ENCODE measurements around the gene GXYLT1.
A peak's percentile ranks its signal among the peaks of the same experiment; 100 is the strongest.

Gene GXYLT1

GRCh38 chr12:42143452-42144157, 1.1 kb downstream of the GXYLT1 start:
- DNase-seq (ENCODE audit: insufficient read length) (no peak), FAIRE-seq (peak; percentile 24)
- TF ChIP-seq POLR2AphosphoS5 (IDR thresholded peaks at IDR 0.05; ENCODE audit: low read depth, low read length) = no peak
- no peak for TF ChIP-seq POLR2A (IDR thresholded peaks at IDR 0.05; ENCODE audit: low read depth, low read length)
- no peak for TF ChIP-seq TAF1 (IDR thresholded peaks at IDR 0.05; ENCODE audit: borderline replicate concordance, low read depth, low read length)

- no peak for FAIRE-seq
- no peak for DNase-seq (ENCODE audit: insufficient read length)
- TF ChIP-seq TAF1 (IDR thresholded peaks at IDR 0.05; ENCODE audit: borderline replicate concordance, low read depth, low read length) (no peak), POLR2AphosphoS5 (IDR thresholded peaks at IDR 0.05; ENCODE audit: low read depth, low read length) (no peak), POLR2A (IDR thresholded peaks at IDR 0.05; ENCODE audit: low read depth, low read length) (no peak)
These were observed 2.6 kb downstream of the GXYLT1 start for GRCh38 chr12:42141981-42142606.

GRCh38 chr12:42140901-42141300, 3.8 kb downstream of the GXYLT1 start:
- FAIRE-seq = no peak
- DNase-seq (ENCODE audit: insufficient read length) = no peak

GRCh38 chr12:42135259-42135814, 9.3 kb downstream of the GXYLT1 start:
- FAIRE-seq = no peak
- TF ChIP-seq POLR2A (IDR thresholded peaks at IDR 0.05; ENCODE audit: low read depth, low read length) (no peak), TAF1 (IDR thresholded peaks at IDR 0.05; ENCODE audit: borderline replicate concordance, low read depth, low read length) (no peak), POLR2AphosphoS5 (IDR thresholded peaks at IDR 0.05; ENCODE audit: low read depth, low read length) (no peak)
- DNase-seq (ENCODE audit: insufficient read length) = no peak

More at GRCh38 chr12:42140901-42141300, 3.8 kb downstream of the GXYLT1 start:
- TF ChIP-seq POLR2AphosphoS5 (IDR thresholded peaks at IDR 0.05; ENCODE audit: low read depth, low read length) = no peak
- TF ChIP-seq POLR2A (IDR thresholded peaks at IDR 0.05; ENCODE audit: low read depth, low read length) = no peak
- no peak for TF ChIP-seq TAF1 (IDR thresholded peaks at IDR 0.05; ENCODE audit: borderline replicate concordance, low read depth, low read length)

GRCh38 chr12:42130672-42131402, 13.8 kb downstream of the GXYLT1 start:
- TF ChIP-seq TAF1 (IDR thresholded peaks at IDR 0.05; ENCODE audit: borderline replicate concordance, low read depth, low read length) (no peak), POLR2A (IDR thresholded peaks at IDR 0.05; ENCODE audit: low read depth, low read length) (no peak), POLR2AphosphoS5 (IDR thresholded peaks at IDR 0.05; ENCODE audit: low read depth, low read length) (no peak)
- FAIRE-seq (no peak), DNase-seq (ENCODE audit: insufficient read length) (no peak)

- DNase-seq (ENCODE audit: insufficient read length) (no peak), FAIRE-seq (no peak)
- TF ChIP-seq POLR2A (IDR thresholded peaks at IDR 0.05; ENCODE audit: low read depth, low read length) (no peak), POLR2AphosphoS5 (IDR thresholded peaks at IDR 0.05; ENCODE audit: low read depth, low read length) (no peak), TAF1 (IDR thresholded peaks at IDR 0.05; ENCODE audit: borderline replicate concordance, low read depth, low read length) (no peak)
These were observed 15.0 kb downstream of the GXYLT1 start for GRCh38 chr12:42129595-42130204.

- DNase-seq (ENCODE audit: insufficient read length) (no peak), FAIRE-seq (no peak)
- TF ChIP-seq TAF1 (IDR thresholded peaks at IDR 0.05; ENCODE audit: borderline replicate concordance, low read depth, low read length) (no peak), POLR2AphosphoS5 (IDR thresholded peaks at IDR 0.05; ENCODE audit: low read depth, low read length) (no peak), POLR2A (IDR thresholded peaks at IDR 0.05; ENCODE audit: low read depth, low read length) (no peak)
These were observed 15.8 kb downstream of the GXYLT1 start for GRCh38 chr12:42128888-42129287.

- no peak for DNase-seq (ENCODE audit: insufficient read length)
- FAIRE-seq = no peak
- TF ChIP-seq POLR2AphosphoS5 (IDR thresholded peaks at IDR 0.05; ENCODE audit: low read depth, low read length) (no peak), POLR2A (IDR thresholded peaks at IDR 0.05; ENCODE audit: low read depth, low read length) (no peak)
These were observed 16.3 kb downstream of the GXYLT1 start for GRCh38 chr12:42128327-42128726.

GRCh38 chr12:42126963-42127362, 17.7 kb downstream of the GXYLT1 start:
- FAIRE-seq = no peak
- TF ChIP-seq POLR2A (IDR thresholded peaks at IDR 0.05; ENCODE audit: low read depth, low read length) (no peak), TAF1 (IDR thresholded peaks at IDR 0.05; ENCODE audit: borderline replicate concordance, low read depth, low read length) (no peak), POLR2AphosphoS5 (IDR thresholded peaks at IDR 0.05; ENCODE audit: low read depth, low read length) (no peak)
- DNase-seq (ENCODE audit: insufficient read length) = no peak

GRCh38 chr12:42125388-42125767, 19.3 kb downstream of the GXYLT1 start:
- no peak for FAIRE-seq
- DNase-seq (ENCODE audit: insufficient read length) = no peak
- TF ChIP-seq TAF1 (IDR thresholded peaks at IDR 0.05; ENCODE audit: borderline replicate concordance, low read depth, low read length) (no peak), POLR2A (IDR thresholded peaks at IDR 0.05; ENCODE audit: low read depth, low read length) (no peak), POLR2AphosphoS5 (IDR thresholded peaks at IDR 0.05; ENCODE audit: low read depth, low read length) (no peak)

- TF ChIP-seq POLR2A (IDR thresholded peaks at IDR 0.05; ENCODE audit: low read depth, low read length) (no peak), POLR2AphosphoS5 (IDR thresholded peaks at IDR 0.05; ENCODE audit: low read depth, low read length) (no peak), TAF1 (IDR thresholded peaks at IDR 0.05; ENCODE audit: borderline replicate concordance, low read depth, low read length) (no peak)
- FAIRE-seq (no peak), DNase-seq (ENCODE audit: insufficient read length) (no peak)
These were observed 19.8 kb downstream of the GXYLT1 start for GRCh38 chr12:42124764-42125387.

Data from GM12892 (cell line).